Measurements from ENCODE around the gene IFT122.

Gene IFT122

DNA sequence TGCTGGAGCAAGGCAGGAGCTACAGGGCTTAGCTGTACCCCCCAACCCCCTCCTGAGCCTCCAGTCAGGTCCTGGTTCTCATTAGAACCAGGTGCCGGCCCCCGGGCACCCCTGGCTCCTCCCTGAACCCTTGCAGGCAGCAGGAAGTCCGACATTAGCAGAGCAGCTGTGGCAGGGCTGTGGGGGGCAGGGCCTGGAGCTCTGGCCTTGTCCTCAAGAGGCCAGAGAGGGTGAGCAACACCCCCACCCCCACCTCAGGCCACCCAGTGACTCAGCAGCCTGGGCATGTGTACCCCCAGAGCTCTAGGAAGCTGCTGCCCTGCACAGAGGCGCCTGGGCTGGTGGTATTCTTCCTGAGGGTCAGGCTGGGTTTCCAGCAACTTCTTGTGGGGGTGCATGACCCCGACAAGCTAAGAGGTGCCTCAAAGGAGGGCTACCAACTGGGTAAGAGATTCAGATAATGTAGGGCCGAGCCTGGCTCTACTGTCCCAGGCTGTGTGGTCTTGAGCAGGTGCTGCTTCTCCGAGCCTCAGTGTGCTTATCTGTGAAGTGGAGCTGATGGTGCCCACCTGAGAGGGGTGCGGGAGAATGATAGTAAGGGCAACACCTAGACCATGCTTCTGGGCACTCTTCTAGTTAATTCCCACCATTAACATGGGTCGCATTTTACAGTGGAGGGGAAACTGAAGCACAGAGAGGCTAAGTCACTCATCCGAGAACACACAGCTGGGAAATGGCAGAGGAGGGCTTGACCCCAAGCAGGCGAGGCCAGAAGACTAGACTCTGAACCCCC is 118.9 kb downstream of the IFT122 start:
- DNase-seq = no peak
- in situ Hi-C loops (cut with MboI; ENCODE audit: low pct_unique_long_range_greater_than_20kb, low sequenced_read_pairs) = no loop called here

DNA sequence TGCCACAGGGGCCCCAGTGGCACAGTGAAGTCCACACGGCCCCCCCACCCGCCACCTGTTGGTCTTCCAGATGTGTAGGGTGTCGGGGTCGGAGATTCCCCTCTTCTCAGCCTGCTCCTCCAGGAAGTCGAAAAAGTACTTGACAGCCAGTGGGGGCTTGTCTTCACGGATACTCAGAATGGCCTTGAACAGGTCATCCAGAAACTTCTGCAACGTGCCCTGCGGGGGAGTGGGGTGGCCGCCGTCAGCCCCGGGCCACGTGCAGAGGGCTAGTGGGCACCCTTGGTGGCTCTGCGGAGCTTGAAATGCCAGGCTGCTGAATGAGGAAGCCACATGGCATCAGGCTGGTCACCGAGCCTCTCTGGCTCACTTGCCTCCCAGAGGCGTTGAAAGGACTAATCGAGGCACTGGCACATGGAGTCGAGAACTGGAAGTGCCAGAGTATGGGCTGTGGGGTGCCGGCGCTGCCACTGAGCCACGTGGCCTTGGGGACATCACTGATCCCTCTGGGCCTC is 119.6 kb downstream of the IFT122 start:
- in situ Hi-C loops (cut with MboI; ENCODE audit: low pct_unique_long_range_greater_than_20kb, low sequenced_read_pairs) = no loop called here
- no peak for DNase-seq

DNA sequence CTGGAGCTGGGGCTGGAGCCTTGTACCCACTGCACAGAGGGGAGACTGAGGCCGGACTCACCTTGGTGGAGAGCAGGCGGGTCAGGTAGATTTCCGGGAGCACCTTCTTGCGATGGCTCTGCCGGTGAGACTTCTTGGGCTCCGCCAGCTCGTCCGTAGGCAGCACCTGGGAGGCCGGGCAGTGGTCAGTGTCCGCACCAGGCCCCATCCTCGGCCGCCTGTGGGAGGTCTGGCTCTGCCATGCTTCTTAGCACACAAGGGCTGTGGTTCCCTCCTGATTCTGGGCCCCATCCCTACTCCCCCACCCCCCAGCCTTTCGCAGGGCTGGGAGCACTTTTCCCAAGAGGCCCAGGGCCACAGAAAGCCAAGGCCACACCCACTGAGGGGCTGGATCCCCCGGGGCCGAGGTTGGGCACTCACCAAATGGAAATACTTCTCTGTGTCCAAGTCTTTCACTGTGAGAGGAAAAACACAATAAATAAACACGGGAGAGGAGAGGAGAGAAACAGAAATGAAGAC is 120.3 kb downstream of the IFT122 start:
- in situ Hi-C loops (cut with MboI; ENCODE audit: low pct_unique_long_range_greater_than_20kb, low sequenced_read_pairs) = no loop called here
- DNase-seq = no peak

DNA sequence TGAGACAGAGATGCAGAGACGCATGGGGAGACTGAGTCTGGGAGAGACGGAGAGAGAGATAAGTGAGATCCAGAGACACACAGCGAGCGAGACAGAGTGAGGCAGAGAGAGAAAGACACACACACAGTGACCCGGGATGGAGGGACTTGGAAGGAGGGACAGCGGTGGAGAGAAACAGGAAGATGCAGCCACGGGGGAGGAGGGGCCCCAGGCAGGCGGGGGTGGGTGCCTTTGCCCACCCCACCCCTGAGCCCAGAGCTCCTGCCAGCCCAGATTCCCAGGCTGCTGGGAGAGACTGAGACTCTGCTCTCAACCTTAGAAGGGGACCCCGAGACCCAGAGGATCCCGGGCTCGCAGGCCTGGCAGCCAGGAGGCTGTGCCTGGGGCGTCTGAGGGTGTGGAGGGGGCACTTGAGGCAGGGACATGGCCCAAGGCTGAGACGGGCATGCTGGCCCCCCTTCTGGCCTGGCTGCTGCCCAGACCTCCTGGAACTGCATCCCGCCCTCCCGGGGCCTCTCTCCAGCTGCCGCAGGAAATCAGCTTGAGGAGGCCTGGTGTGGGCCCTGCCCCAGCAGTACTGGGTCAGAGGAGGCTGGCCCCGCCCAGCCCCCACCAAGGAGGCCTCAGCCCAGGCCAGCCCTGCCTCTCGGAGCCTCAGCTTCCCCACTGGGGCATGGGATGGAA is 121.0 kb downstream of the IFT122 start:
- in situ Hi-C loops (cut with MboI; ENCODE audit: low pct_unique_long_range_greater_than_20kb, low sequenced_read_pairs) = no loop called here
- no peak for DNase-seq

DNA sequence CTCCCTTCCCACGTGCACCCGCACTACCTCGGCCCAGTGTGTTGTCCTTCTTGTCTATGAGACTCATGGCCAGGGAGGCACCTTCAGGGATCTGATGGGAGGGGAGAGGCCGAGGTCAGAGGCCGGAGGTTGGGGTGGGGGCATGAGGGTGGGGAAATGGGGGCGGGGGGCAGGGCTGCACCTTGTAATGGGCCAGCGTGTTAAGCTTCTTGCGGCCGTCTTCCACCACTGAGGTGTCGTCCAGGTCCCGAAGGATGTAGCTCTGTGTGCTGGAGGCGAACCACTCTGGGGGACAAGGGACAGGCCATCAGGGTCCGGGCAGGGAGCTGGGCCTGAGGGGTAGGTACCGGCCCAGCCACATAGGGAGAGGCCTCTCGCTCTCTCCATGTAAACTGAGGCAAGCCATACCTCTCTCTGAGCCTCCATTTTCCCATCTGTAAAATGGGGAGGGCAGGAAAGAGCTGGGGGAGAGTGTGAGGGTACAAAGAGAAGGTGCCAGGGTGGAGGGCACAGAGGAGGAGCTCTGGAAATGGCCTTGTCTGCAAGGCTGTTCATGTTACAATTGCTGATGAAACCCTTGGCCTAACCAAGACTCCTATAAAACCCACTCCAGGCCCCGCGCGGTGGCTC is 121.7 kb downstream of the IFT122 start:
- in situ Hi-C loops (cut with MboI; ENCODE audit: low pct_unique_long_range_greater_than_20kb, low sequenced_read_pairs) = no loop called here
- DNase-seq = no peak

DNA sequence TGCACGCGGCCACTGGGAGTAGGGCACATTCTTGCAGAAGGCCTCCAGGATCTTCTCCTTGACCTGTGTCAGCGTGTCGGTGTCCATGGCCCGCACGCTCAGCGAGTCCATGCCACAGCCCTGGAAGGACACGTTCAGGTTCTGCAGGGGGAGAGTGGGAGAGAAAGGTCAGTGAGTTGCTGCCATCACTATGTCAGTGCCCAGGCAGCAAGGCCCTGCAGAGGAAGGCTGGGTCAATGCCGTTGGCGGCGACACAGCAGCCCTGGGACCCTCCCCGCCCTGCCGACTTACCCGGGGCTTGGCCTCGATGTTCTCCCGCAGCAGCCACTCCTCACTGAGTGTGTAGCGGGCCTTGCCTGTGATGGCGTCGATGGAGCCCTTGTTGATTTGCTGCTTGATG is 122.8 kb downstream of the IFT122 start:
- DNase-seq = no peak
- in situ Hi-C loops (cut with MboI; ENCODE audit: low pct_unique_long_range_greater_than_20kb, low sequenced_read_pairs) = no loop called here

DNA sequence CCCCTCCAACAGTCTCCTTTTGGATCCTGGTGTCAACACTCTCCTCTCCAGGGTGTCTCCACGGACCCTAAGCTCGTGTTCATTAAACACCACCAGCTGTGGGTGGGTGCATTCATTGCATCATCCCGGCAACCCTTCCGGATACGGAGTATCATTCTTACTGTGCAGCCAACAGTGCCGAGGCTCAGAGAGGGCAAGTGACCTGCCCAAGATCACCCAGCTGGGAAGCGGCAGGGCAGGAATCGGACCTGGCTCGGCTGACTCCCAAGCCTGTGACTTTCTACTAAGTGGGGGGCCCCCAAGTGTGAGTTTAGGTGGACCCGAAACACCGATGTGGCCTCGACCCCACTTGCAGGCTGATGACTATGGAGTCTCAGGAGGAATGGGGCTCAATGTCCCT is 123.3 kb downstream of the IFT122 start:
- in situ Hi-C loops (cut with MboI; ENCODE audit: low pct_unique_long_range_greater_than_20kb, low sequenced_read_pairs) = no loop called here
- DNase-seq = no peak

DNA sequence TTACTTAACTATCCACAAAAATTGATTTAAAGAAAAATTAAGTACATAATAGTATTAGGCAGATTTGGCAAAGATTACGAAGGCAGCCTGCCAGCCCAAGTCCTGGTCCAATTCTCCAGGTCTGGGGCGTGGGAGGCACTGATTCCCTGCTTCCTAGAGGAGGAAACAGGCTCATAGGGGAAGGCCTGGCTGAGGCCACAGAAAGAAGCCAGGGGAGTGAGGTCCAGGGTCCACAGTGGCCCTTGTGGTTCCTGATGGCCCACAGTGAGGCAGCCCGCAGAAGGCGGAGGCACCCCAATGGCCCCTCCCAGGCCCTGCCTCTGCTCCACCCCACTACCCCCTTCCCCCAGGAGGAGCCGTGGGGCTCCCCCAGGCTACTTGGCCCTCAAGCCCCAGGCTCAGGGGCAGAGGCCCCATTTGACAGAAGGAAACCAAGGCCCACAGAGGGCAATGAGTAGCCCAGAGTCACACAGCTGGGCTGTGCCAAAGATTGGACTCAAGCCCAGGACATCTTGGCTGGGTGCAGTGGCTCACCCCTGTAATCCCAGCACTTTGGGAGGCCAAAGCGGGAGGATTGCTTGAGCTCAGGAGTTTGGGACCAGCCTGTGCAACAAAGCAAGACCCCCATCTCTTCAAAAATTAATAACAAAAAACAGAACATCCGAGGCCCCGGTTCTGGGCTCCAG is 124.0 kb downstream of the IFT122 start:
- in situ Hi-C loops (cut with MboI; ENCODE audit: low pct_unique_long_range_greater_than_20kb, low sequenced_read_pairs) = no loop called here
- no peak for DNase-seq

DNA sequence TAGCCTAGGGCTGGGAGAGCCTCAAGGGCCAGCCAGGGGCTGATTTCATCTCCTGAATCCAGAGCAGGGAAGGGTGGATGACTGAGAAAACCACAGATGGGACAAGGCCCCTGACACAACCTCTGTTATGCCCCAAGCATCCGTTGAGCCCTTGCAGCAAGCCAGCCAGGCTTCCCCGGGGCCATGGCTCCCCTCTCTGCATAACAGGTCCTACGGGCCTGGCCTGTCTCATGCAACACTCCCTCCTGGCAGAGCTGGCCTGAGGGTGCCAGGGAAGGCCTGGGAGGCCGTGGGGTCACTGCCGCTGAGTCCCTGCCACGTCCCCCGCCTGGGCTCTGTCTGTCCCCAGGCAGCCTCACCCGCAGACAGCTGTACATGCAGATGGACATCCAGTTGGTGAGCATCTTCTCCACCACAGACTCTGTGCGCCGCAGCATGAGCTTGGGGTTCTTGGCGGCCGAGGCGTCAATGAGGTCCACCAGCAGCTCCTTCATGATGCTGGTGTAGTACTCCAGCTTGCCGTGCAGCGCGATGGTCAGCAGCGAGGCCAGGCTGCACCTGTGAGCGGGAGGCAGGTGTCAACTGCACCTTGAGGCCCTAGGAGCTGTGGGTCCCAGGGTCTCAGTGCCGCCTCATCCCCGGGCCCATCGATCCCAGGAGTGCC is 125.1 kb downstream of the IFT122 start:
- in situ Hi-C loops (cut with MboI; ENCODE audit: low pct_unique_long_range_greater_than_20kb, low sequenced_read_pairs) = no loop called here

DNA sequence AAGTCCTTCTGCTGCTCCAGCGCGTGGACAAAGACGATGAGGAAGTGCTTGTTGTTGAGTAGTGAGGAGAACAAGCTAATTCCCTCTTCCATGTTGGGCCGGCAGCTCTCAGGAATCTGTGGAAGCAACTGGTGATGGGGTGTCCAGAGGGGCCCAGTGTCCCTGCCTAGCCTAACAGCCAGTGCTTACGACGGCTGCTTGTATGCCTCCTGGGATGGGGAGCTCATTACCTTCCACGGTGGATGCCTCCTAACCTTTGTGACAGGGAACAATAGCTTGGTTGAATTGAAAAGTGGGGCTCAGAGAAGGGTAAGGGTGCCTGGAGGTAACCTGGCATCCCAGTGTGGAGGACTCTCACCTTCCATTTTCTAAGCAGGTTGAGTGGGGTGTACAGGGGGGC is 125.9 kb downstream of the IFT122 start:
- no peak for DNase-seq
- in situ Hi-C loops (cut with MboI; ENCODE audit: low pct_unique_long_range_greater_than_20kb, low sequenced_read_pairs) = no loop called here

More for the DNA sequence above, 125.1 kb downstream of the IFT122 start:
- no peak for DNase-seq

DNA sequence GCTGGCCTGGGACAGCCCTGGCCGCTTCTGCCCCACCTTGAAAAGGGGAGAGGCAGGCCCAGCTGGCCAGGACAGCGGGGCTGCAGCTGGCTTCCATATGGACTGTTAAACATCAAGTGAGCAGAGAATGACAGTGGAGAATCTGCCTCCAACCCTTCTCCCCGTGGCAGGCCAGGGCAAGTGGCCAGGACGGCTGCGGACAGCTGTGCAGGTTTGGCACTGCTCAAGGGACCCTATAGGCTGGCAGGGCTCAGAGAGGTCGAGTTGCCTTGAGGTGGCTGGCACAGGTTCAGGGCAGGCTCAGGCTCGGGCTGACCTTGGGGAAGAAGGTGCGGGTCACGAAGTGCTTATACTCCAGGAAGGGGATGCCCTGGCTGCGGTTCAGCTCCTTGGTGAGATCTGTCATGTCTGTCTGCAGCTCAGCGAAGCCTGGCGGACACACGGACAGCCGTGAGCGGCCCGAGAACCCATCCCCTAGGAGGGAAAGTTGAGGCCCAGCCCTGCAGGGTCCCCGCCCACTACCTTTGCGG is 127.2 kb downstream of the IFT122 start:
- in situ Hi-C loops (cut with MboI; ENCODE audit: low pct_unique_long_range_greater_than_20kb, low sequenced_read_pairs) = no loop called here
- no peak for DNase-seq

DNA sequence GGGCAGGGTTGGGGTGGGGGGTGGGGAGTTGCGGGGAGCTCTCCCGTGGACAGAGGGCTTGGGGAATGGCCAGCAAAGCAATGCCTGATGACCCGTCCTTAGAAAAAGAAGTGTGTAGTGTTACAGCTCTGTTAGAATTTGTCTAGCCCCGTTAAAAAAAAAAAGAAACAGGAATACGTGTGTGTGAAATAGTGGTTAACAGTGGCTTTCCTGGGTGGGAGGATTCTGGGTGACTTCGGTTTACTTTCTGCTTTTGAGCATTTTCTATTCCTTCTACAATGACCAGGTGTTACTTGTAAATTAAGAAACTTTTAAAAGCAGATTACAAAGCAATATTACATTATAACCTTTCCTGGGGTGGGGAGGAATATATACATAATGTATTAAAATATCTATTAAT is 127.9 kb downstream of the IFT122 start:
- no peak for DNase-seq
- in situ Hi-C loops (cut with MboI; ENCODE audit: low pct_unique_long_range_greater_than_20kb, low sequenced_read_pairs) = no loop called here

DNA sequence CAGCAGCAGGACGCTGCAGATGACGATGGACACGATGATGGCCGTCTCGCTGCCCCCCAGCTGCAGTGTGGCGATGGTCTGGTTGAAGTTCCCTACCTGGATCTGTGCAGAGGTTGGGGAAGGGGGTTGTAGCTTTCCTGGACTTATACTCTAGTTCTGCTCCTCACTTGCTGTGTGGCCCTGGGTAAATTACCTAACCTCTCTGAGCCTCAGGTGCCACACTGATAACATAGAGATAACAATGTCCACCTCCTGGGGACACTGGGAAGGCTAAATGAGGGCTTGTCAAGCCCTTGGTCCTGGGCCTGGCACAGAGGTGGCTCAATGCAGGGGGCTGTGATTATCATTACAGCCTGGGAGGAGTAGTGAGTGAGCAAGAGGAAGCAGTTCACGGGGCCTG is 129.8 kb downstream of the IFT122 start:
- in situ Hi-C loops (cut with MboI; ENCODE audit: low pct_unique_long_range_greater_than_20kb, low sequenced_read_pairs) = no loop called here
- no peak for DNase-seq
